Activated CD8-positive, alpha-beta T cell treated with anti-CD3 and anti-CD28 coated beads for 36 hours (primary cell): Measurements from ENCODE around the gene PNCK. TPM values are rescaled to one million over a fixed set of nuclear protein-coding genes. Genes with fewer than 3 reads are reported as not detected.

Experiments used
- ATAC-seq: fragments of 200-7000 bp; cut with Tn5 transposase; one replicate; pipeline ENCODE4 v1.10.0; 2021; ENCODE audit warnings: mild to moderate bottlenecking, moderate library complexity
- CTCF ChIA-PET: fragments of 350-600 bp; sonication (Branson Sonifier 250); formaldehyde crosslinking; loops from one replicate; lab custom pipeline; 2021; ENCODE audit warnings: antibody characterized with exemption; lab: Charles Lee
- POLR2A ChIA-PET: fragments of 350-600 bp; sonication (Branson Sonifier 250); formaldehyde crosslinking; loops from one replicate; lab custom pipeline; 2021; ENCODE audit warnings: antibody characterized with exemption; lab: Charles Lee
- DNase-seq: peaks from one replicate; pipeline ENCODE4 v3.0.0-alpha.2; 2020
- H3K27ac Mint-ChIP-seq: one replicate; pipeline ENCODE4 v1.8.0; 2021; ENCODE audit warnings: mild to moderate bottlenecking, mixed read lengths
- H3K27me3 Mint-ChIP-seq: one replicate; pipeline ENCODE4 v1.8.0; 2021; ENCODE audit warnings: mixed read lengths
- H3K36me3 Mint-ChIP-seq: one replicate; pipeline ENCODE4 v1.8.0; 2021; ENCODE audit warnings: low read depth, mixed read lengths
- H3K4me1 Mint-ChIP-seq: one replicate; pipeline ENCODE4 v1.8.0; 2021; ENCODE audit warnings: low read depth, mixed read lengths
- H3K4me3 Mint-ChIP-seq: one replicate; pipeline ENCODE4 v1.8.0; 2021; ENCODE audit warnings: mild to moderate bottlenecking, moderate library complexity, mixed read lengths
- H3K9me3 Mint-ChIP-seq: one replicate; pipeline ENCODE4 v1.8.0; 2021; ENCODE audit warnings: mixed read lengths
- intact Hi-C: fragments of 100-400 bp; cut with micrococcal nuclease; formaldehyde crosslinking; loops from one replicate; pipeline ENCODE4 v1.10.0; 2022
- total RNA-seq, 2 experiments: library from RNA; stranded (reverse); gene quantifications; one replicate each; pipeline ENCODE4 v1.2.3, GENCODE V29; 2021
- TF ChIP-seq, protein P1 (sequence below): fragments of 200-600 bp; IDR thresholded peaks from one replicate; pipeline ENCODE4 v1.8.0; 2022; ENCODE audit warnings: antibody characterized with exemption, mild to moderate bottlenecking

PNCK gene
- total RNA-seq, 2 experiments from 2014 or later: 0.70 to 1.1 TPM

DNA sequence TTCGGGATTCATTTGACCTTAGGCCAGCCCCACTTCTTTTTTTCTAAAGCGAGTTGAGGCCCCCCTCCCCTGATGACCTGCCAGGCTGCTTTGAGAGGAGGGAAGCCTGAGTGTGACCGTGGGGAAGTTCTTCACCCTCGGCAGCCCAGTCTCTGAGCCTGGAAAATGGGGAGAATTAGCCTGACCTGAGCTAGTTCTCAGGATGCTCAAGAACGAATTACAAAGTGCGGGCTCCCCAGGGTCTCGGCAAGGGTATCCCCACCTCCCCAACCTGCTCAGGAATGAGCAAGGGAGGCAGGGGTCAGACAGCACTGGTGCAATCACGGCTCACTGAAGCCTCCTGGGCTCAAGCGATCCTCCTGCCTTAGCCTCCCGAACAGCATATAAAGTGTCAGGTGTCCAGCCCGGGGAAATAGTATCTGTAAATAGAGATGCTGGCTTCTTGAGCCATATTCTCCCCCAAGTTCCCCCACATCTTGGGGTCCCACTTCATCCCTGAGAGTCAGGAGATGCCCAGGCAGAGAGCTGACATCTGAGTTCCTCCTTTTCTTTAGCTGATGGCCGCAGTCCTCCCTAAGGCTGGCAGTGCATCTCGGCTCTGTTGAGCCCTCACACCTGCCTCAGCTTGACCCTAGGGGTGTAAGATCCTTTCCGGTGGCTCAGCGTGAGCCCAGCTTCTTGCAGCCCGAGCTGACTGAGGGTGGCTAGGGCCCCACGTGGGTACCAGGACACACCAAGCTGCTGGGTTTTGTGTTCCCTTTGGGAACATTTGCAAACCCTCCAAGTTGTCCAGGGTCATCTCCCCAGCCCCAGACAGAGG lies 25.0 kb downstream of the PNCK start:
- CTCF ChIA-PET: interaction anchor here (0.6 to 4.4 kb wide), 8 partner anchors 12 to 109 kb away, joined by 3 to 29 read pairs (median 5); no protein-coding TSS in a partner anchor
- DNase-seq (no peak), ATAC-seq (no peak)
- H3K27ac Mint-ChIP-seq: no peak overlapping the region
- POLR2A ChIA-PET: interaction anchor here (0.6 to 1.5 kb wide), 2 partner anchors 22 to 110 kb away, joined by 3 read pairs; no protein-coding TSS in a partner anchor
- H3K27me3 Mint-ChIP-seq: peaks cover 24% of the 10 kb centered on the region
- no peaks in the 10 kb centered on the region for H3K9me3 Mint-ChIP-seq
- intact Hi-C loops: loop anchor here (5.0 kb wide), 1 partner anchor 91 kb away; no protein-coding TSS in a partner anchor
- H3K4me1 Mint-ChIP-seq: peaks cover 2% of the 10 kb centered on the region
- TF ChIP-seq, protein P1, sequence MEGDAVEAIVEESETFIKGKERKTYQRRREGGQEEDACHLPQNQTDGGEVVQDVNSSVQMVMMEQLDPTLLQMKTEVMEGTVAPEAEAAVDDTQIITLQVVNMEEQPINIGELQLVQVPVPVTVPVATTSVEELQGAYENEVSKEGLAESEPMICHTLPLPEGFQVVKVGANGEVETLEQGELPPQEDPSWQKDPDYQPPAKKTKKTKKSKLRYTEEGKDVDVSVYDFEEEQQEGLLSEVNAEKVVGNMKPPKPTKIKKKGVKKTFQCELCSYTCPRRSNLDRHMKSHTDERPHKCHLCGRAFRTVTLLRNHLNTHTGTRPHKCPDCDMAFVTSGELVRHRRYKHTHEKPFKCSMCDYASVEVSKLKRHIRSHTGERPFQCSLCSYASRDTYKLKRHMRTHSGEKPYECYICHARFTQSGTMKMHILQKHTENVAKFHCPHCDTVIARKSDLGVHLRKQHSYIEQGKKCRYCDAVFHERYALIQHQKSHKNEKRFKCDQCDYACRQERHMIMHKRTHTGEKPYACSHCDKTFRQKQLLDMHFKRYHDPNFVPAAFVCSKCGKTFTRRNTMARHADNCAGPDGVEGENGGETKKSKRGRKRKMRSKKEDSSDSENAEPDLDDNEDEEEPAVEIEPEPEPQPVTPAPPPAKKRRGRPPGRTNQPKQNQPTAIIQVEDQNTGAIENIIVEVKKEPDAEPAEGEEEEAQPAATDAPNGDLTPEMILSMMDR: no peak
- no peaks in the 10 kb centered on the region for H3K36me3 Mint-ChIP-seq
- no peak overlapping the region for H3K4me3 Mint-ChIP-seq

DNA sequence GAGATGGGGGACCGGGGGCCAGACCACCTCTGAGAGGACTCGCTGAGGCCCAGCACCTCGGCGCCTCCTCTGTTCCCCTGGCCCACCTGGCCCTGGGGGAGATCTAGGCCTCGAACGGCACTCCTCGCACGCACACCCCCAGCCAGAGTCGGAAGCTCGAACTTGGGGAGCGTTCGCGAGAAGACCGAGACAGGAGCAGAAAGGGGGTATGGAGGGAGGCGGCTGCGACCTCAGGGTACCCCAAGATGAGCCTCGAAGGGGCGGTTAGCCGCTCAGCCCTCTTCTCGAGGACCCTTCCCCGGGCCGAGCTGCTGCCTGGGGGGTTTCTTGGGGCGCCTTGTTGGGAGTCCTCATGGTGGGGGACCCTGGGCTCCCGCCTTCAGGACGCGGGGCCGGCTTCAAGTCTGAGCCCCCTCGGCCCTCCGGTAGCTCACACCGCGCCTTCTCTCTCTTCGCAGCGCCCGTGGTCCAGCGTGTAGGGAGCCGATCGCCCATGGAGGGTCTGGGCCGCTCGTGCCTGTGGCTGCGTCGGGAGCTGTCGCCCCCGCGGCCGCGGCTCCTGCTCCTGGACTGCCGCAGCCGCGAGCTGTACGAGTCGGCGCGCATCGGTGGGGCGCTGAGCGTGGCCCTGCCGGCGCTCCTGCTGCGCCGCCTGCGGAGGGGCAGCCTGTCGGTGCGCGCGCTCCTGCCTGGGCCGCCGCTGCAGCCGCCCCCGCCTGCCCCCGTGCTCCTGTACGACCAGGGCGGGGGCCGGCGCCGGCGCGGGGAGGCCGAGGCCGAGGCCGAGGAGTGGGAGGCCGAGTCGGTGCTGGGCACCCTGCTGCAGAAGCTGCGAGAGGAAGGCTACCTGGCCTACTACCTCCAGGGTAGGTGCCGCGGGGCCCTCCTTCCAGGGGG lies 25.9 kb downstream of the PNCK start:
- POLR2A ChIA-PET: interaction anchor here (1.4 to 1.5 kb wide), 2 partner anchors 48 to 109 kb away, joined by 3 to 4 read pairs; no protein-coding TSS in a partner anchor
- H3K4me1 Mint-ChIP-seq: peaks cover 5% of the 10 kb centered on the region
- DNase-seq (no peak), ATAC-seq (no peak)
- TF ChIP-seq, protein P1: no peak
- H3K36me3 Mint-ChIP-seq: no peaks in the 10 kb centered on the region
- H3K27ac Mint-ChIP-seq: no peak overlapping the region
- CTCF ChIA-PET: interaction anchor here (0.6 to 4.4 kb wide), 7 partner anchors 11 to 109 kb away, joined by 3 to 29 read pairs (median 10); no protein-coding TSS in a partner anchor
- peaks cover 32% of the 10 kb centered on the region for H3K27me3 Mint-ChIP-seq
- no peak overlapping the region for H3K4me3 Mint-ChIP-seq
- intact Hi-C loops: loop anchor here (5.0 kb wide), 1 partner anchor 90 kb away; no protein-coding TSS in a partner anchor
- no peaks in the 10 kb centered on the region for H3K9me3 Mint-ChIP-seq

DNA sequence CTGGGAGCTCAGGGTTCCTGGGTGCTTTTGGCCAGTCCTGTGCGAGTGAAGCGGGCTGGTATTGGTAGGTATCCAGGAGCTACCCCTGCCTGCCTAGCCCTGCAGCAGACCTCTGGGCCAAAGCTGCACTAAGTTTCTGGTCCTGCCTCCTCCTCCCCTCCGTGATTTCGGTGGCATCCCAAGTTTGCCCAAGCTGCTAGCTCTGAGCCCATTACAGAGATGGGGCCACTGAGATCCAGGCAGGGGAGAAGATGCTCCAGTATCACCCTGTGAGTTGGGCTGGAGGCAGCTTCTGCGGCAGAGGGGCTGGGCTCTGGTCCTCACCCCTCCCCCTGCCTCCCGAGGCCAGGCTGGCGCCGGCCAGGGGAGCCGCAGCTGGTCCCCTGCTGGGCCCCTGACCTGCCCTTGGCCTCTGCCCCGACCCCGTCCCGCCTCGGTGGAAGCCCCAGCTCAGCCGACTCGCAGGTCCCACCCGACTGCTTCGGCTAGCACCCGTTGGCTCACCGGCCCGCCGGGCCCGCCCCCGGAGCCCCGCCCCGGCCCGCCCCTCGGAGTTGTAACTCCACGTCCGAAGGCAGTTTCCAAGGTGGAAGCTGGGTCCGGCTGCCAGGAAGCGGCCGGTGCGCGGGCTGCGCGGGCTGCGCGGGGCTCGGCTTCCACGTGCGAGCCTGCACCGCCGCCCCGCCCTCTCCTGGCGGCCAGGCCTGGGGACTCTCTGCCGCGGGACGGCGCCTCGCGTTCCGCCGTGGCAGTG lies 26.8 kb downstream of the PNCK start, which contains the start of gene DUSP9:
Gene DUSP9, plus strand, starts transcription at position 584 of the 754 bp plus-strand sequence. CDS start 751 bp downstream, outside the sequence.
- H3K4me3 Mint-ChIP-seq: no peak within 1 kb of the TSS
- TF ChIP-seq, protein P1: no peak
- no peak within 1 kb of the TSS for H3K27ac Mint-ChIP-seq
- H3K27me3 Mint-ChIP-seq: peaks cover 33% of the 10 kb centered on the region
- ChIA-PET CTCF (interaction anchor here (1.0 to 4.4 kb wide), 7 partner anchors 11 to 108 kb away, joined by 4 to 29 read pairs (median 12); partner anchors contain the start of gene CCNQ), POLR2A (interaction anchor here (0.9 to 1.5 kb wide), 3 partner anchors 30 to 108 kb away, joined by 3 to 4 read pairs (median 3); no protein-coding TSS in a partner anchor)
- ATAC-seq: no peak
- no peaks in the 10 kb centered on the region for H3K36me3 Mint-ChIP-seq
- peaks cover 7% of the 10 kb centered on the region for H3K4me1 Mint-ChIP-seq
- intact Hi-C loops: loop anchor here (5.0 kb wide), 1 partner anchor 89 kb away; no protein-coding TSS in a partner anchor
- DNase-seq: no peak
- H3K9me3 Mint-ChIP-seq: no peaks in the 10 kb centered on the region

DNA sequence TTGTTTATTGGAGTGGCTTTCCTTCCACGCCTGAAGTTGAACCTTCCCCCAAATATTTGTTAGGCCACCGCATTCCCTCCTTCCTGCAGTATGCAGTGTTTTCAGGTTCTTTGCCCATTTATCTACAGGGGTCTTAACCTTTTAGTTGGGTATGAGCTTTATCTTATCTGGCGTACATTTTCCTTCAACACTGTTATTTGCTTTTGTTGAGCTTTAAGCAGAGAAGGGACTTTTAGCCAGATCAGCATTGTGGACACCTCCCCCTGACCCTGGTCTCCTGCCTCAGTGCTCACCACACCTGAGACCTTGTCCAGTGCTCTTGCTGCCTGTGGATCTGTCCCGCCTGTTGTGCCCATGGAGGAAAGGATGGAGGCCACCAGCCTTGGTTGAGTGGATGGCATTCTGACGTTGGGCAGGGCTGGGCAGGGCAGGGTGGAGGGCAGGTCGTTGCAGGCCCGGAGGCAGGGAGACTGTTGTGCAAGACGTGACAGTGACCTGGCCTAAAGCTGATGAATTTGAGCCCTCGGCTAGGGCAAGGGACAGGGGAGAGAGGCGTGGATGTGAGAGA lies 27.6 kb downstream of the PNCK start:
- ATAC-seq: no peak
- CTCF ChIA-PET: interaction anchor here (1.0 to 4.4 kb wide), 8 partner anchors 10 to 107 kb away, joined by 4 to 29 read pairs (median 8); partner anchors contain the start of gene CCNQ
- no peak for DNase-seq
- no peak overlapping the region for H3K4me3 Mint-ChIP-seq
- H3K27ac Mint-ChIP-seq: no peak overlapping the region
- POLR2A ChIA-PET: interaction anchor here (0.9 to 1.4 kb wide), 2 partner anchors 30 to 46 kb away, joined by 3 to 4 read pairs; no protein-coding TSS in a partner anchor
- H3K36me3 Mint-ChIP-seq: no peaks in the 10 kb centered on the region
- H3K4me1 Mint-ChIP-seq: peaks cover 7% of the 10 kb centered on the region
- TF ChIP-seq, protein P1: no peak
- intact Hi-C loops: loop anchor here (5.0 kb wide), 1 partner anchor 89 kb away; no protein-coding TSS in a partner anchor
- H3K27me3 Mint-ChIP-seq: peaks cover 37% of the 10 kb centered on the region
- H3K9me3 Mint-ChIP-seq: no peaks in the 10 kb centered on the region
